Pancreas (tissue), 10 donors: ENCODE results near the gene ZNF184. TPM values are rescaled to one million over a fixed set of nuclear protein-coding genes. Genes with fewer than 3 reads are reported as not detected.

ENCODE experiments used
- ATAC-seq, 4 donors: fragments of 200-7000 bp; cut with Tn5 transposase; one replicate each; pipeline versions ENCODE4 v1.8.0 to v1.9.1; 2020; ENCODE audit warnings: mild to moderate bottlenecking in 4 of 4, moderate library complexity in 4 of 4
- DNase-seq, 6 donors: peaks; one replicate each; pipeline ENCODE4 v3.0.0-alpha.2; 2020
- FAIRE-seq: peaks from 2 replicates; lab custom pipeline; 2012; peaks lifted over from hg19 to GRCh38; lab: Jason Lieb, UNC
- H3K27ac ChIP-seq, 4 donors: fragments of 200-600 bp; sonication (generic); 1 replicate in 3 of 4; 2 replicates in 1 of 4; pipeline versions ENCODE4 v1.5.0 to v1.8.0; 2020
- H3K27me3 ChIP-seq, 4 donors: fragments of 200-600 bp; one replicate each; pipeline ENCODE4 v1.8.0; 2021
- H3K36me3 ChIP-seq, 3 donors: fragments of 200-600 bp; sonication (generic) in 1 of 3; one replicate each; pipeline versions ENCODE4 v1.5.0 to v1.8.0; 2020 to 2021
- H3K4me1 ChIP-seq, 3 donors: fragments of 200-600 bp; one replicate each; pipeline ENCODE4 v1.8.0; 2021
- H3K4me3 ChIP-seq, 4 donors: fragments of 200-600 bp; sonication (generic) in 2 of 4; one replicate each; pipeline versions ENCODE4 v1.5.0 to v1.8.0; 2020 to 2021
- H3K9me3 ChIP-seq, 4 donors: fragments of 200-600 bp; one replicate each; pipeline ENCODE4 v1.8.0; 2021
- WGBS, 2 donors: extraction: QIAGEN DNeasy Blood & Tissue Kit; methylation state at CpG; one replicate each; pipeline ENCODE4 v1.1.7; 2013; 5-methylcytosine and 5-hydroxymethylcytosine counted together
- intact Hi-C, 3 donors: fragments of 100-400 bp; cut with DNase I; formaldehyde crosslinking; loops; one replicate each; pipeline versions ENCODE4 v1.11.1 to v1.14.2; 2022
- polyA plus RNA-seq, 2 donors: library from polyadenylated mRNA; stranded (reverse); fragments of 200-250 nt; gene quantifications; one replicate each; pipeline ENCODE4 v1.2.3, GENCODE V29; 2013
- total RNA-seq, 6 donors: library from RNA; stranded (reverse); fragmentation: NEBNext Ultra II Directional in 4 of 6; extraction: Animal tissue kit (Norgen Biotek cat#: 25700) in 4 of 6; gene quantifications; one replicate each; pipeline versions ENCODE4 v1.2.1 to v1.2.4, GENCODE V29; 2021 to 2023
- TF ChIP-seq, protein P1 (sequence below), 4 donors: fragments of 200-600 bp; sonication (generic) in 3 of 4; IDR thresholded peaks; one replicate each; pipeline versions ENCODE4 v1.5.0 to v1.8.0; 2021; ENCODE audit warnings: antibody characterized with exemption in 4 of 4
- donor health status: healthy with polysubstance abuse.
- donor health status: DM: no; HTN: no; CAD: no; lungs with moderate emphysema.
- donor health status: DM: no; HTN: no; CAD: no.
- donor health status: control.
- donor health status: control.
- donor health status: Bipolar disorder and iron deficiency.
- donor health status: DM: yes; HTN: yes; CAD: no.
- donor health status: DM: no; HTN: no; CAD: no.
- donor health status: DM: no; HTN: no; CAD: no.
- donor health status: DM: yes; HTN: yes; CAD: no.

Gene ZNF184
- total and polyA plus RNA-seq, 8 donors: 1.1 to 4.6 (median 2.2) TPM

DNA sequence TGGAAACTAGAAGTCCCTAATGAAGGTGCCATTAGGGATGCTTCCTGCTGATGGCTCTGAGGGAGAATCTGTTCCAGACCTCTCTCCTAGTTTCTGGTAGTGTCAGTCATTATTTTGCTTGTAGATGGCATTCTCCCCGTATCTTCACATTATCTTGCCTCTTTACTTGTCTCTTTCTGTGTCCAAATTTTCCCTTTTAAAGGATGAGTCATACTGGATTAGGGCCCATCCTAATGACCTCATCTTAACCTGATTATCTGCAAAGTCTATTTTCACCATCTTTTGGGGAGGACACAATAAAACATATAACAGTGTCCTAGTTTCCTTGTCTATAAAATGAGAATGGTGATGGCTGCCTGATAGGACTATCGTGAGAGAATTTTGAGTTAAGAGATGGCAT lies 57.0 kb downstream of the ZNF184 start:
- ATAC-seq (no peak), FAIRE-seq (no peak), DNase-seq (no peak)
- Histone ChIP-seq H3K36me3 (no peaks in the 10 kb centered on the region), H3K9me3 (no peaks in the 10 kb centered on the region), H3K4me3 (no peak overlapping the region), H3K27ac (no peak overlapping the region), H3K4me1 (no peaks in the 10 kb centered on the region), H3K27me3 (peaks cover 0 to 2% (median 0%) of the 10 kb centered on the region in 4 donors)
- intact Hi-C loops: no loop called here
- WGBS, 2 donors: 75 to 86% methylated on average over 2 of the region's 2 CpGs
- TF ChIP-seq, protein P1, sequence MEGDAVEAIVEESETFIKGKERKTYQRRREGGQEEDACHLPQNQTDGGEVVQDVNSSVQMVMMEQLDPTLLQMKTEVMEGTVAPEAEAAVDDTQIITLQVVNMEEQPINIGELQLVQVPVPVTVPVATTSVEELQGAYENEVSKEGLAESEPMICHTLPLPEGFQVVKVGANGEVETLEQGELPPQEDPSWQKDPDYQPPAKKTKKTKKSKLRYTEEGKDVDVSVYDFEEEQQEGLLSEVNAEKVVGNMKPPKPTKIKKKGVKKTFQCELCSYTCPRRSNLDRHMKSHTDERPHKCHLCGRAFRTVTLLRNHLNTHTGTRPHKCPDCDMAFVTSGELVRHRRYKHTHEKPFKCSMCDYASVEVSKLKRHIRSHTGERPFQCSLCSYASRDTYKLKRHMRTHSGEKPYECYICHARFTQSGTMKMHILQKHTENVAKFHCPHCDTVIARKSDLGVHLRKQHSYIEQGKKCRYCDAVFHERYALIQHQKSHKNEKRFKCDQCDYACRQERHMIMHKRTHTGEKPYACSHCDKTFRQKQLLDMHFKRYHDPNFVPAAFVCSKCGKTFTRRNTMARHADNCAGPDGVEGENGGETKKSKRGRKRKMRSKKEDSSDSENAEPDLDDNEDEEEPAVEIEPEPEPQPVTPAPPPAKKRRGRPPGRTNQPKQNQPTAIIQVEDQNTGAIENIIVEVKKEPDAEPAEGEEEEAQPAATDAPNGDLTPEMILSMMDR (IDR thresholded peaks at IDR 0.05): no peak

DNA sequence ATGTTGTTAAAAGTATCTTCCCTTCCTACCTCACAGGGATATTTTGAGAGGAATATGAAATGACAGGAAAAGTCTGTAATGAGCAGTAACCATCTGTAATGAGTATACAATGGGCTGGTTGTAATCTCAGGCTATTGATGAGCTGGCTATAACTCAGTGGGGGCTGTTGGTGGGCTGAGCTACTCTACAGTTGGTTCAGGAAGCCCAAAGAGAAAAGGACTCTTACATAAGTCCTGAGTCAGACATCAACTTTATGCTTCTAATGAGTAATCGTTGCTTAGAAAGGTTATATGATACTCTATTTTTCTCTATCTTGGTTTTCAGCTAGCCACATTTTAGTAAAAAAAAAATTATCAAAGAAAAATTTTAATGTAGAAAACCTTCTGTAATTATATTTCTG lies 57.9 kb downstream of the ZNF184 start:
- Histone ChIP-seq H3K27me3 (peaks cover 0 to 2% (median 0%) of the 10 kb centered on the region in 4 donors), H3K4me3 (no peak overlapping the region), H3K27ac (no peak overlapping the region), H3K36me3 (no peaks in the 10 kb centered on the region), H3K9me3 (no peaks in the 10 kb centered on the region), H3K4me1 (no peaks in the 10 kb centered on the region)
- intact Hi-C loops: no loop called here
- 77% methylated on average over 1 of the region's 1 CpG for WGBS, 2 donors
- DNase-seq (no peak), FAIRE-seq (no peak), ATAC-seq (no peak)
- TF ChIP-seq, protein P1 (IDR thresholded peaks at IDR 0.05): no peak

DNA sequence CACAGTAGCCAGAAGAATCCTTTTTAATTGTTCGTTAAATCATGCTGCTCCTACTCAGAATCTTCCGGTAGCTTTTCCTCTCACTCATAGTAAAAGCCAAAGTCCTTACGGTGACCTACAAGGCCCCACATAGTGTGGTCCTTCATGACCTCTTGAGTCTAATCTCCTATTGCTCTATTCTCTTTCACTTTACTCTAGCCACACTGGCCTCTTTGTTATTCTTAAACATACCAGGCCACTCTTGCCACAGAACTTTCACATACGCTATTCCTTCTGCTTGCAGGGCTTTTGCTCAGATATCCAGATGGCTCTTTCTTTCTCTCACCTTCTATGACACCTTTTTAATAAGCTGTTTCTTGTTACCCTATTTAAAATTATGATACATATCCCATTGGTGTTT lies 58.6 kb downstream of the ZNF184 start:
- intact Hi-C loops: no loop called here
- TF ChIP-seq, protein P1 (IDR thresholded peaks at IDR 0.05): no peak
- 82 to 90% methylated on average over 4 of the region's 4 CpGs for WGBS, 2 donors
- FAIRE-seq: no peak
- Histone ChIP-seq H3K27me3 (no peaks in the 10 kb centered on the region), H3K9me3 (no peaks in the 10 kb centered on the region), H3K27ac (no peak overlapping the region), H3K4me3 (no peak overlapping the region), H3K36me3 (no peaks in the 10 kb centered on the region), H3K4me1 (no peaks in the 10 kb centered on the region)
- no peak for DNase-seq
- no peak for ATAC-seq

- H3K27me3 ChIP-seq: no peaks in the 10 kb centered on the region
- intact Hi-C loops: no loop called here
- H3K27ac ChIP-seq: no peak overlapping the region
- no peaks in the 10 kb centered on the region for H3K9me3 ChIP-seq
- WGBS, 2 donors: 73 to 77% methylated on average over 8 of the region's 8 CpGs
- no peak for DNase-seq
- ATAC-seq: no peak
- no peak overlapping the region for H3K4me3 ChIP-seq
- no peaks in the 10 kb centered on the region for H3K4me1 ChIP-seq
- TF ChIP-seq, protein P1 (IDR thresholded peaks at IDR 0.05): no peak
- FAIRE-seq: no peak
- no peaks in the 10 kb centered on the region for H3K36me3 ChIP-seq
Measured at GRCh38 chr6:27407153-27407814, 65.6 kb downstream of the ZNF184 start.

GRCh38 chr6:27406085-27406484 lies 66.8 kb downstream of the ZNF184 start:
- Histone ChIP-seq H3K36me3 (peaks cover 0 to under 1% (median 0%) of the 10 kb centered on the region in 3 donors), H3K9me3 (peaks cover 0 to 2% (median 0%) of the 10 kb centered on the region in 4 donors), H3K27me3 (no peaks in the 10 kb centered on the region), H3K4me3 (no peak overlapping the region), H3K4me1 (no peaks in the 10 kb centered on the region), H3K27ac (no peak overlapping the region)
- WGBS, 2 donors: 69 to 80% methylated on average over 3 of the region's 3 CpGs
- DNase-seq: no peak
- ATAC-seq: no peak
- intact Hi-C loops: no loop called here
- FAIRE-seq: no peak
- TF ChIP-seq, protein P1 (IDR thresholded peaks at IDR 0.05): no peak
